GM04503 (cell line): ENCODE data around the gene OR2L5.

Source experiments
- DNase-seq: peaks from one replicate; pipeline ENCODE4 v3.0.0-alpha.2; 2012; ENCODE audit warnings: low read depth

OR2L5 gene, protein sequence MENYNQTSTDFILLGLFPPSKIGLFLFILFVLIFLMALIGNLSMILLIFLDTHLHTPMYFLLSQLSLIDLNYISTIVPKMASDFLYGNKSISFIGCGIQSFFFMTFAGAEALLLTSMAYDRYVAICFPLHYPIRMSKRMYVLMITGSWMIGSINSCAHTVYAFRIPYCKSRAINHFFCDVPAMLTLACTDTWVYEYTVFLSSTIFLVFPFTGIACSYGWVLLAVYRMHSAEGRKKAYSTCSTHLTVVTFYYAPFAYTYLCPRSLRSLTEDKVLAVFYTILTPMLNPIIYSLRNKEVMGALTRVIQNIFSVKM

DNA sequence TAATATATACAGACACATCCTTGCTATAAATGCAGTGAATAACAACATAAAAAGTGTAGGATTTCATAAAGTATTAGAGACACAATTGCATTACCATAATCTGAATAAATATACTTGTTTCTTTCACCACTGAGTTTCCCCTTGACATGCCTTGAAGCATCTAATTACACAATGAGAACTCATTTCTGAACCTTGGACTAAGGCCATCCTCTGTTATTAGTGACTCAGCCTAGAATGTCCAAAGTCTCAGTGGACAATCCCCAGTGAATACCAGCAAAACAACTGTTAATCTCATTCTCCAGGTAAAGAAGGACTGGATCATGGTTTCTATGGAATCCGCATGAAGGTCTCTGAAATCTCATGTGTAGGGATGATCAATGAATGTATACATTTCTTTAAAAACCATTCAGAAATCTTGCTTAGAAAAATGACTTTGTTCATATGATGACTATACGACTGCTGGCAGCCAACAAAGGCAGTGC is at the start of gene OR2L5:
OR2L5 (plus strand) TSS at position 432 of the 482 bp plus-strand sequence. CDS start 8,288 bp downstream, outside the sequence.
- no peak for DNase-seq

DNA sequence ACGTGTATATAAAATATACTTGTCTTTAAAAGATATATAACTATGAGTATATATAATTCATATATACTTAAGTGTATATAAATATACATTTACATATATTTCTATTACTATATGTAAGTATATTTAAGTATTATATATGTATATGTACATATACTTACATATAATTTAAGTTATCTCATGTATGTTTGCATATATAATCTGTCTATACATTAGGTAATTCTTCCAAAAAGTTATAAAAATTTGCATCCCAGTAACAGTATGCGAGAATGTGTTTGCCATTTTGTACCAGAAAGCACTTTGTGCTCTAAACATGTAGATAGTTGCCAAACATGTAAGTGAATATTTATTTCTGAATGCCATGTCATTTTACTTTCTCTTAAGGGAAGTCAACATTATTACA is 48.5 kb upstream of the OR2L5 start, which contains the start of gene OR2AK2:
OR2AK2 (plus strand) TSS at position 301 of the 400 bp plus-strand sequence. CDS start 144 bp downstream, outside the sequence.
- no peak for DNase-seq

DNA sequence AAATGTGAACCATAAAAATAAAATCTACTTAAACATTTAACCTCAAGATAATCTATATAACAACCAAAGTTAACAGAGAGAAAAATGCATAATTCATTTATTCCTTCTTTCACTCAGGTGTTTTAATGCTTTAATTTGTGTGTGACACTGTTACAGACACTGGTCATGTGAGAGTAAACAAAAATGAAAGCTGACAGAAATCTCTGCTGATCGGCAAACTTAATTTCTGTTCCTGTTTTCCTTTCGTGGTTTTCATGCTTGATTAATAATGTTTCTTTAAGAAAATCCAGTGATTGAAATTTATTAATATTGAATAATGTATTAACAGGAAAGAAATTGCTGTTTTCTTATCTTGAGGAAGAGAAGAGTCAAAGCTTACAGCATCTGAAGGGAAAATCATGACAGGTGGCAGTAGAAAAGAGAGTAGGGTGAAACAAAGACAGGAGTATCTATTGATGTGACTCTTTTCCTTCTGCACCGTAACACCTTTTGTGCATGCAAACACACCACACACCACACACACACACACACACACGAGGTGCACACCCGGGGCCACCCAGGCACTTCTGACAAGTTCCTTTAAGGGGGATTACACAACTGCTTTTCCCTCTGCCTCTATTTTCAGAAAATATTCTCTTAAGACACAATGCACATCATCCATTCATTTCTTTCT is 46.8 kb upstream of the OR2L5 start:
- DNase-seq: no peak

DNA sequence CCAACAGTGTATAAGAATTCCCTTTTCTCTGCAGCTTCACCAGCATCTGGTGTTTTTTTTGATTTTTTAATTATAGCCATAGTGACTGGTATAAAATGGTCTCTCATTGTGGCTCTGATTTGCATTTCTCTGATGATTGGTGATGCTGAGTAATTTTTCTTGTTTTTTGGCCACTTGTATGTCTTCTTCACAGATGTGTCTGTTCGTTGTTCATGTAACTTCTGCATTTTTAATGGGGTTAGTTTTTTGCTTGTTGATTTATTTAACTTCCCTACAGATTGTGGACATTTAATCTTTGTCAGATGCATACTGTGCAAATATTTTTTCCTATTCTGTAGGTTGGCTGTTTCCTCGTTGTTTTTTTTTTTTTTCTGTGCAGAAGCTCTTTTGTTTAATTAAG is 20.5 kb upstream of the OR2L5 start:
- DNase-seq: no peak

DNA sequence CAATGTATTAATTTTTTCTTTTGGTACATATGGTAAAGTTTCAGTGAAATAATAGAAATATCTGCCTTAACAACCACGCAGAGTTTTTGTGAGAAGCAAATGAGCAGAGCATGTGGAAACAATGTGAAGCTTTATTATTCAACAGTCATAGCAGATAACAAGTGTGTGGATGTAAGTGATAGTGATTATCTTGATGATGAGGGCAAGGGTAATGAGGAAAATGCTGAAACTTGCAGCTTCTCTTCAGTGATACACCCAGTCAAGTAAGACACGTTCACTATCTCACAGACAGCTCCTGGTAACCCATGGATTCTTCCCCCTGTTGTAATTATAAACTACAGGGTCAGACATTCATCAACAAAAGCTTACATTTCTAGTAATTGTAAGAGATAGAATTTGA is 14.6 kb upstream of the OR2L5 start:
- no peak for DNase-seq

DNA sequence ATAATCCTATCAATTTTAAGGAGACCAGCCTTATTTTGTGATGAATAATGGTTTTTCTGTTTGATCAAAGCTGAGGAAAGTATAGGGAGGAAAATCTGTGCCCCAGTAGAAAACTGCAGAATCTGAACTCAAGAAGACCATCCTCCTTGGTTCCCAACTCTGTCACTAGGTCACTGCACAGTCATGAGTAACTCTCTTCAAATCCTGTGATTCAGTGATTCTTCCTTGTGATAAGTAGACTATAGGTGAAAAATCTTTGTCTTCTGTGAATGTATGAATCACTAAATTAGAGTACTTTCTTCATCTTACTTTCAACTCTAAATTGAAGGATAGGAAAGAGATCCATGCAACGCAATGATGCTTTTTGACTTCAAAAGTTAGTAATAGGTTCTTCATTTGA is 13.3 kb upstream of the OR2L5 start:
- no peak for DNase-seq

DNA sequence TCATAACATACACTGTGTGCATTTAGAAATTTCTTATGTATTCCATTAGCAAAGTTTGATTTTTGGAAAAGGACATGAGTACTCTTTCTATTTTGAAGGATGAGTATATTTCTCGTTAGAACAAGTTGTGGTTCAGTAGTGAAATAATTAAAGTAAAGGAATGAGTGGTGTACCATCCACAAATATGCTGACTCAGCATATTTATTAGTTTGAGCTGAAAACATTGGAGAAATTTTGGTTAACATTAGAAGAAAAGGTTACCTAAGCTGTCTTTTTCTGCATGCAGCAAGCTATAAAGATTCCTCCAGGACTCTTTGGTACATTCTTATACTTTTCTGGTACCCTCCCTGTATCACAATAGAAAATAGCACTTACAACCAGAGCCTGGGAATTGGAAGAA is 5.7 kb upstream of the OR2L5 start:
- DNase-seq: no peak

DNA sequence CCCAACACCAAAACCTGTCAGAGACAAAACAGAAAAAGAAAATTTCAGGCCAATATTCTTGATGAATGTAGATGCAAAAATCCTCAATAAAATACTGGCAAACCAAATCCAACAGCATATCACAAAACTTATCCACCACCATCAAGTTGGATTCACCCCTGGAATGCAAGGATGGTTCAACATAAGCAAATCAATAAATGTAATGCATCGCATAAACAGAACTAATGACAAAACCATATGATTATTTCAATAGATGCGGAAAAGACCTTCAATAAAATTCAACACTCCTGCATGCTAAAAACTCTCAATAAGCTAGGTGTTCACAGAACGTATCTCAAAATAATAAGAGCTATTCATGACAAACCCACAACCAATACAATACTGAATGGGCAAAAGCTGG is 3.8 kb upstream of the OR2L5 start:
- no peak for DNase-seq

DNA sequence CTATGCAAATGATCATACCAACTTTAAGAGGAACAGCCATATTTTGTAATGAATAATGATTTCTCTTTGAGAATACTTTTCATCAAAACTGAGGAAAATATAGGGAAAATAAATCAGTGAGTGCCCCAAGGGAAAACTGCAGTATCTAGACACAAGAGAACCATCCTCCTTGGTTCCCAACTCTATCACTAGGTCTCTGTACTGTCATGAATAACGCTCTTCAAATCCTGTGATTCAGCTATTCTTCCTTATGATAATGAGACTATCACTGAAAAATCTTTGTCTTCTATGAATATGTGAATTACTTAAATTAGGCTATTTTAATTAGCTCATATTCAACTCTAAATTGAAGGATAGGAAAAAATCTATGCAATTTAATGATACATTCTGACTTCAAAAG is 2.3 kb downstream of the OR2L5 start:
- DNase-seq: no peak

DNA sequence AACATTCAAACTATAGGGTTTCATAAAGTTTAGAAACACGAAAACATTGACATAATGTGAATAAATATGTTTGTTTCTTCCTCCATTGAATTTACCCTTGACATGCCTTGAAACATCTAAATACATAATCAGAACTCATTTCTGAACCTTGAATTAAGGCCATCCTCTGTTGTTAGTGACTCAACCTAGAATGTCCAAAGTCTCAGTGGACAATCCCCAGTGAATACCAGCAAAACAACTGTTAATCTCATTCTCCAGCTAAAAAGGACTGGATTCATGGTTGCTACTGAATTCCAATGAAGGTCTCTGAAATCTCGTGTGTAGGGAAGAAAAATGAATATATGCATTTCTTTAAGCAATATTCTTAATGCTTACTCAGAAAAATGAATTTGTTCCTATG is 16.3 kb downstream of the OR2L5 start, which contains the start of gene OR2L2:
OR2L2 (plus strand) TSS at position 301 of the 400 bp plus-strand sequence. CDS start 8,198 bp downstream, outside the sequence.
- DNase-seq: no peak

DNA sequence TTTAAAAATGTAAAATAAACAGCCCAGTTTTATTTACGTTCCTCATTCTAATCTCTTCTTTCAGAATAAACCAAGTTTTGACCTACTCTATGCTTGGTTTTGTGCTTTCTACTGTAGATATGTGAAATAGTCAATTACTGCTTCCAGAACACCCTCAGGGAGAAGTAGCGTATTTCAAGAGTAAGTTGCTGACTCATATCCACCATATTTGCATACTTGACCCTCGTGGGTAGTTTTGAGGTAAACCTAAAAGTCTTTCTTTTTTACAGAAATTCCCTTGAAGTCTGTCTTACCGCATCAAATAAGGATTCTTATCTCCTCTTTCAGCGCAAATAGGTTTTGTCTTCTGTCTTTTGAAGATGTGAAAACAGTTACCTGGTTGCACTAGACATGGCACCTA is 31.7 kb downstream of the OR2L5 start:
- DNase-seq: no peak

DNA sequence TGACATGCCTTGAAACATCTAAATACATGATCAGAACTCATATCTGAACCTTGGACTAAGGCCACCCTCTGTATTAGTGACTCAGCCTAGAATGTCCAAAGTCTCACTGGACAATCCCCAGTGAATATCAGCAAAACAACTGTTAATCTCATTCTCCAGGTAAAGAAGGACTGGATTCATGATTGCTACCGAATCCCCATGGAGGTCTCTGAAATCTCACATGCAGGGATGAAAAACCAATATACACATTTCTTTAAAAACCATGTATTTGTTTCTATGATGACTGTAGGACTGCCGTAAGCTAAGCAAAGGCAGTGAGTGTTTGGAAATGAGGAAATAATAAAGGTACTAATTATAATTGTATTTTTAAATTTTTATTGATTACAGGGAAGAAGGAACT is 33.1 kb downstream of the OR2L5 start, which contains the start of gene OR2L3:
OR2L3 (plus strand) TSS at position 301 of the 400 bp plus-strand sequence. CDS start 13,846 bp downstream, outside the sequence.
- no peak for DNase-seq

DNA sequence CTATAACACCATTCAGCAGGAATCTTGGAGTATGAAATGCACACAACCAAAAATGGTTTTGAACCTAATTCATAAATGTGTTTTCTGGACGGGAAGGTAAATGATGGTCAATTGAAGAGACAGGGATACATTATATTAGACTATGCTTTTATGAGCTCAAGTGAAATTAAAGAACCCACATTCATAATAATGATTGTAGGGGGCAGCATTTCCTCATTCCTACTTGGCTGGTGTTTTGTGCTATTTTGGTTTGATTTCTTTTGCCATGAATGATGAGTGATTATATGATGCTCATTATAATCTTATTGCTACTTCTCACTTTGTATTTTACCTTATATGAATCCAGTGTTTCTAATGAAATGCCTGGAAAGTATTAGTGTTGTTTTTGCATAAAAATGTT is 33.5 kb downstream of the OR2L5 start:
- DNase-seq: no peak

DNA sequence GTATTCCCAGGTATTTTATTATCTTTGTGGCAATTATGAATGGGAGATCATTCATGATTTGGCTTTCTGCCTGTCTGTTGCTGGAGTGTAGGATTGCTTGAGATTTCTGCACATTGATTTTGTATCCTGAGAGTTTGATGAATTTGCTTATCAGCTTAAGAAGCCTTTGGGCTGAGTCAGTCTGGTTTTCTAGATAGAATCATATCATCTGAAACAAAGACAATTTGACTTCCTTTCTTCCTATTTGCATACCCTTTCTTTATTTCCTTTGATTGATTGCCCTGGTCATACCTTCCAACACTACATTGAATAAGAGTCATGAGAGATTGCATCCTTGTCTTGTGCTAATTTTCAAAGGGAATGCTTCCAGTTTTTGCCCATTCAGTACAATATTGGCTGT is 41.2 kb downstream of the OR2L5 start:
- no peak for DNase-seq

DNA sequence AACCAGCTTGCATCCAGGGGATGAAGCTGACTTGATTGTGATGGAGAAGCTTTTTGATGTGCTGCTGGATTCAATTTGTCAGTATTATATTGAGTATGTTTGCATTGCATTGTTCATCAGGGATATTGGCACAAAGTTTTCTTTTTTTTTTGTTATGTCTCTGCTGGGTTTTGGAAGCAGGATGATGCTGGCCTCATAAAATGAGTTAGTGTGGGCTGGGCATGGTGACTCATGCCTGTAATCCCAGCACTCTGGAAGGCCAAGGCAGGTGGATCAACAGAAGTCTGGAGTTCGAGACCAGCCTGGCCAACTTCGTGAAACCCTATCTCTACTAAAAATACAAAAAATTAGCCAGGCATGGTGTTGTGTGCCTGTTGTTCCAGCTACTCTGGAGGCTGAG is 41.8 kb downstream of the OR2L5 start:
- DNase-seq: no peak

DNA sequence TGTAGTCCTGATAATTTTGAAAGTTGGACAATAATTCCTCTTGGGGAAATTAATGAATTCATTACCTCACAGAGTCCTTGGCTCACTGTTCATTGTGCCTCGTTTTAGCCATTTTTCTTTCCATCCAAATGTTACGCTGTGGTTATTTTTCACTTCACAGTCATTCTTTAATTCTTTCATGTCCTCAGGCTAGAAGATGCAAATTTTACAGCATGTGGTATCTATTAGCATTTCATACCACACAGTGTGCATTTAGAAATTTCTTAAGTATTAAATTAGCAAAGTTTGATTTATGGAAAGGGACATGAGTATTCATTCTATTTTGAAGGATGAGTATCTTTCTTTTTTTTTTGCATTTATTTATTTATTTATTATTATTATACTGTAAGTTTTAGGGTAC is 51.6 kb downstream of the OR2L5 start:
- DNase-seq: no peak

DNA sequence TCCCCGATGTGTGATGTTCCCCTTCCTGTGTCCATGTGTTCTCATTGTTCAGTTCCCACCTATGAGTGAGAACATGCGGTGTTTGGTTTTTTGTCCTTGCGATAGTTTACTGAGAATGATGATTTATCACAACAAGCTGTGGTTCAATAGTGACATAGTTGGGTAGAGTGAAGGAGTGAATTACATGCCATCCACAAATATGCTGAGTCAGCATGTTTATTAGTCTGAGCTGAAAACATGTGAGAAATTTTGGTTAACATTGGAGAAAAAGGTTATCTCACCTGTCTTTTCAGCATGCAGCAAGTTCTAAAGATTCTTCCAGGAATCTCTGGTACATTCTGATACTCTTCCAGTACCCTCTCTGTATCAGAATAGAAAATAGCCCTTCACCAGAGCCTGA is 52.1 kb downstream of the OR2L5 start:
- DNase-seq: no peak
